ENCODE data around the gene KLF5.

DNA sequence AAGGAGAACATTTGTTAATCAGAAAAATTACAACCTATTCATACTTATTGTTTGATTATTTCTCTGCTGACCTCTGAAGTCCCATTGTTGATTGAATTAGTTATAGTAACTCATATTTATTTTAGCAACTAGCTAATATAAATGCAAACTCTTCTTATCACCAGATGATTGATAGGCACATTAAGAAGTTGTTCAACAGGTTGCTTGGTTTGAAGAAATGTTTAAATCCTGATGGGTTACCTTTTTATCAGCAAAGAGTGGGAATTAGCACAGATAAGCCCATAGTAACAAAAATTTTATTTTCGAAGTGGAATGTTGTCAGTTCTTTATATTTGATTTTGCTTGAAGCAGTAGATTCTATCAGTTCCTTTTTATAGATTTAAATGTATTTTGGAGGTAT lies 44.4 kb downstream of the KLF5 start:
- TF ChIP-seq, protein P1, sequence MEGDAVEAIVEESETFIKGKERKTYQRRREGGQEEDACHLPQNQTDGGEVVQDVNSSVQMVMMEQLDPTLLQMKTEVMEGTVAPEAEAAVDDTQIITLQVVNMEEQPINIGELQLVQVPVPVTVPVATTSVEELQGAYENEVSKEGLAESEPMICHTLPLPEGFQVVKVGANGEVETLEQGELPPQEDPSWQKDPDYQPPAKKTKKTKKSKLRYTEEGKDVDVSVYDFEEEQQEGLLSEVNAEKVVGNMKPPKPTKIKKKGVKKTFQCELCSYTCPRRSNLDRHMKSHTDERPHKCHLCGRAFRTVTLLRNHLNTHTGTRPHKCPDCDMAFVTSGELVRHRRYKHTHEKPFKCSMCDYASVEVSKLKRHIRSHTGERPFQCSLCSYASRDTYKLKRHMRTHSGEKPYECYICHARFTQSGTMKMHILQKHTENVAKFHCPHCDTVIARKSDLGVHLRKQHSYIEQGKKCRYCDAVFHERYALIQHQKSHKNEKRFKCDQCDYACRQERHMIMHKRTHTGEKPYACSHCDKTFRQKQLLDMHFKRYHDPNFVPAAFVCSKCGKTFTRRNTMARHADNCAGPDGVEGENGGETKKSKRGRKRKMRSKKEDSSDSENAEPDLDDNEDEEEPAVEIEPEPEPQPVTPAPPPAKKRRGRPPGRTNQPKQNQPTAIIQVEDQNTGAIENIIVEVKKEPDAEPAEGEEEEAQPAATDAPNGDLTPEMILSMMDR (conservative IDR thresholded peaks at IDR 0.05; ENCODE audit: low read depth, low read length) = no peak
- TF ChIP-seq, protein P2, sequence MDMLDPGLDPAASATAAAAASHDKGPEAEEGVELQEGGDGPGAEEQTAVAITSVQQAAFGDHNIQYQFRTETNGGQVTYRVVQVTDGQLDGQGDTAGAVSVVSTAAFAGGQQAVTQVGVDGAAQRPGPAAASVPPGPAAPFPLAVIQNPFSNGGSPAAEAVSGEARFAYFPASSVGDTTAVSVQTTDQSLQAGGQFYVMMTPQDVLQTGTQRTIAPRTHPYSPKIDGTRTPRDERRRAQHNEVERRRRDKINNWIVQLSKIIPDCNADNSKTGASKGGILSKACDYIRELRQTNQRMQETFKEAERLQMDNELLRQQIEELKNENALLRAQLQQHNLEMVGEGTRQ (IDR thresholded peaks at IDR 0.05; ENCODE audit: low read depth, low read length) = no peak
- no peak for TF ChIP-seq CEBPB (IDR thresholded peaks at IDR 0.05; ENCODE audit: low read depth, low read length)
- TF ChIP-seq RFX5 (IDR thresholded peaks at IDR 0.05; ENCODE audit: low read depth, low read length) = no peak
- no peak for TF ChIP-seq BHLHE40 (IDR thresholded peaks at IDR 0.05; ENCODE audit: low read depth, low read length)
- TF ChIP-seq RCOR1 (IDR thresholded peaks at IDR 0.05; ENCODE audit: insufficient replicate concordance, low read length) = no peak
- no peak for TF ChIP-seq POLR2A (IDR thresholded peaks at IDR 0.05; ENCODE audit: low read depth, low read length)
- no peak for TF ChIP-seq RAD21 (IDR thresholded peaks at IDR 0.05; ENCODE audit: low read length)
- TF ChIP-seq CHD1 (IDR thresholded peaks at IDR 0.05; ENCODE audit: low read depth, low read length) = no peak
- no peak for TF ChIP-seq SMC3 (IDR thresholded peaks at IDR 0.05; ENCODE audit: low read depth, low read length)
- TF ChIP-seq MXI1 (IDR thresholded peaks at IDR 0.05; ENCODE audit: borderline replicate concordance, low read depth, low read length) = no peak
- TF ChIP-seq, protein P3, sequence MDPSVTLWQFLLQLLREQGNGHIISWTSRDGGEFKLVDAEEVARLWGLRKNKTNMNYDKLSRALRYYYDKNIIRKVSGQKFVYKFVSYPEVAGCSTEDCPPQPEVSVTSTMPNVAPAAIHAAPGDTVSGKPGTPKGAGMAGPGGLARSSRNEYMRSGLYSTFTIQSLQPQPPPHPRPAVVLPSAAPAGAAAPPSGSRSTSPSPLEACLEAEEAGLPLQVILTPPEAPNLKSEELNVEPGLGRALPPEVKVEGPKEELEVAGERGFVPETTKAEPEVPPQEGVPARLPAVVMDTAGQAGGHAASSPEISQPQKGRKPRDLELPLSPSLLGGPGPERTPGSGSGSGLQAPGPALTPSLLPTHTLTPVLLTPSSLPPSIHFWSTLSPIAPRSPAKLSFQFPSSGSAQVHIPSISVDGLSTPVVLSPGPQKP (IDR thresholded peaks at IDR 0.05; ENCODE audit: borderline replicate concordance, low read depth, low read length) = no peak
- TF ChIP-seq FOS (IDR thresholded peaks at IDR 0.05; ENCODE audit: low read depth, low read length) = no peak
- no peak for TF ChIP-seq MAFK (IDR thresholded peaks at IDR 0.05; ENCODE audit: low read depth, low read length)
